SJCRH30 (cell line): Measurements from ENCODE around the gene LAIR2. TPM values are rescaled to one million over a fixed set of nuclear protein-coding genes. Genes with fewer than 3 reads are reported as not detected.
A peak's percentile ranks its signal among the peaks of the same experiment; 100 is the strongest.
"Not testable (repeated sequence)": the region's sequence is repeated elsewhere in the genome, so short reads cannot be mapped to it uniquely, and the experiment has no call there.

Experiments used
- DNase-seq, 2 experiments: peaks; one replicate each; pipeline ENCODE4 v3.0.0-alpha.2; 2015 to 2020
- H3K27ac ChIP-seq: fragments of 250-450 bp; sonication (Bioruptor Pico); 2 replicates; pipeline ENCODE4 v1.5.1; 2020; ENCODE audit warnings: mild to moderate bottlenecking, moderate library complexity
- H3K27me3 ChIP-seq: fragments of 250-450 bp; sonication (Bioruptor Pico); 2 replicates; pipeline ENCODE4 v1.5.1; 2020; ENCODE audit warnings: mild to moderate bottlenecking, moderate library complexity
- H3K36me3 ChIP-seq: fragments of 250-450 bp; sonication (Bioruptor Pico); 2 replicates; pipeline ENCODE4 v1.5.1; 2020; ENCODE audit warnings: mild to moderate bottlenecking, moderate library complexity
- H3K4me1 ChIP-seq: fragments of 250-450 bp; sonication (Bioruptor Pico); 2 replicates; pipeline ENCODE4 v1.5.1; 2020; ENCODE audit warnings: mild to moderate bottlenecking, moderate library complexity
- H3K4me3 ChIP-seq: fragments of 250-450 bp; sonication (Bioruptor Pico); 2 replicates; pipeline ENCODE4 v1.5.1; 2020; ENCODE audit warnings: mild to moderate bottlenecking, moderate library complexity
- H3K9me3 ChIP-seq: fragments of 250-450 bp; sonication (Bioruptor Pico); replicated peaks from 2 replicates; pipeline ENCODE4 v1.5.1; 2020; ENCODE audit warnings: mild to moderate bottlenecking, moderate library complexity
- total RNA-seq: library from RNA; depleted of rRNA; stranded (reverse); fragments of >200 nt; shearing (Covaris generic); gene quantifications from 2 replicates; pipeline ENCODE4 v1.2.3, GENCODE V29; 2014

The LAIR2 gene
- total RNA-seq, 1 experiment from 2014 or later, result not detected

DNA sequence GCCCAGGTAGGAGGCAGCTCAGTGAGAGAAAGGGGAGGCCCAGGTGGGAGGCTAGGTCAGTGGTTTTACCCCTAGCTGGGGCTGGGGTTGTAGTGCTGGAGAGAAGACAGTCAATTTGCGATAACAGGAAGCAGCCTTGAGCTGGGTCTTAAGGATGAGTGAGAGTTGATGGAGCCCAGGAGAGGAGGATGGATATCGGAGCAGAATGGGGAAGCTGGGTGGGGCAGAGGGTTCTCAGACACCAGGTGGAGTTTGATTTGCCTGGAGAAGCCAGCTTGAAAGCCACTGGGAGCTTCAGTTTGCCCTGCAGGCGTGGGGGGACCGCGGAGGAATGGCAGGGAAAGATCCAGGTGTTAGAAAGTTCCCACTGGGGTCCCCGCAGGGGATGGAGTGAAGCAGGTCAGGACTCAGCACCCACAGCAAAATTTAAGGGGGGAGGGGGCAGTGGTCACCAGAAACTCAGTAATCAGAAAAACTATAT lies 28.7 kb upstream of the LAIR2 start:
- H3K27me3 ChIP-seq, result peaks cover 7% of the 10 kb centered on the region
- H3K4me1 ChIP-seq, result no peaks in the 10 kb centered on the region; the same call in 1 of the 2 replicates
- H3K4me3 ChIP-seq, result no peak overlapping the region
- no peaks in the 10 kb centered on the region for H3K36me3 ChIP-seq
- H3K27ac ChIP-seq, result no peak overlapping the region
- DNase-seq, result no peak
- H3K9me3 ChIP-seq, result no peaks in the 10 kb centered on the region

DNA sequence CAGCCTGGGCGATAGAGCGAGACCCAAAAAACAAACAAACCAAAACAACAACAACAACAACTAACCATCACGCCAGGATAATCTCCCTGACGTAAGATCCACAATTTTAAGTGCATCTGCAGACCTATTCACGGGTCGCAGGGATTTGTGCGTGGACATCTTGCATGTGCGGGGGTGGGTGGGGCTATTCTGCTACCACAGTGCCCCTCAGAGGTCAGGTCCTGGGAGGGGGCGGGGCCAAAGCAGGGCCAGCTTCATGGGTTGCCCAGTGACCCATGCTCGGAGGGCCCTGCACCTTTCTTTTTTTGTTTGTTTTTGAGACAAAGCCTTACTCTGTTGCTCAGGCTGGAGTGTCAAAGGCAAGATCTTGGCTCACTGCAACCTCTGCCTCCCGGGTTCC lies 26.9 kb upstream of the LAIR2 start:
- Histone ChIP-seq H3K4me1 (no peaks in the 10 kb centered on the region), H3K4me3 (no peak overlapping the region), H3K36me3 (no peaks in the 10 kb centered on the region), H3K9me3 (no peaks in the 10 kb centered on the region), H3K27me3 (0 out of 2 replicates have a peak, but pooled peaks cover 3% of the 10 kb centered on the region), H3K27ac (no peak overlapping the region)
- no peak for DNase-seq

DNA sequence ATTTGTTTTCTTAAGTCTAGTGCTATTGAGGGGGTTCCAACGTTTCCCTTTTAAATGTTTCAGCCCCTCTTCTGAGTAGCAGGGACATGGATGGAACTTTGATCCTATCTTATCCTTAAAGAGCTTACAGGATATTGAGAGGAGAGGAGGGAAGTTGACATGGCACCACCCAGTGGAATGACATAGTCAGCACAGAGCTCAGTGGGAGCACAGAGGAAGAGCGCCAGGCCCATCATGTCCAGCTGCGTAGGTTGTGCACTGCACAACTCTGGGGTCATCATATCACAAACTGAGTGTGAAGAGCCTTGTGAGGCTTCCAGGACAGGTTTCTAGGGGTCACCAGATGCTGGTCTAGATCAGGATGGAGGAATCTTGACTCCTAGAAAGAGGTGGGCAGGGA lies 25.0 kb upstream of the LAIR2 start:
- H3K4me1 ChIP-seq, result peaks cover 4% of the 10 kb centered on the region; the same call in 1 of the 2 replicates
- no peaks in the 10 kb centered on the region for H3K36me3 ChIP-seq
- H3K4me3 ChIP-seq, result no peak overlapping the region
- DNase-seq, result no peak
- H3K9me3 ChIP-seq, result no peaks in the 10 kb centered on the region
- H3K27ac ChIP-seq, result no peak overlapping the region
- H3K27me3 ChIP-seq, result 0 out of 2 replicates have a peak, but pooled peaks cover 3% of the 10 kb centered on the region

DNA sequence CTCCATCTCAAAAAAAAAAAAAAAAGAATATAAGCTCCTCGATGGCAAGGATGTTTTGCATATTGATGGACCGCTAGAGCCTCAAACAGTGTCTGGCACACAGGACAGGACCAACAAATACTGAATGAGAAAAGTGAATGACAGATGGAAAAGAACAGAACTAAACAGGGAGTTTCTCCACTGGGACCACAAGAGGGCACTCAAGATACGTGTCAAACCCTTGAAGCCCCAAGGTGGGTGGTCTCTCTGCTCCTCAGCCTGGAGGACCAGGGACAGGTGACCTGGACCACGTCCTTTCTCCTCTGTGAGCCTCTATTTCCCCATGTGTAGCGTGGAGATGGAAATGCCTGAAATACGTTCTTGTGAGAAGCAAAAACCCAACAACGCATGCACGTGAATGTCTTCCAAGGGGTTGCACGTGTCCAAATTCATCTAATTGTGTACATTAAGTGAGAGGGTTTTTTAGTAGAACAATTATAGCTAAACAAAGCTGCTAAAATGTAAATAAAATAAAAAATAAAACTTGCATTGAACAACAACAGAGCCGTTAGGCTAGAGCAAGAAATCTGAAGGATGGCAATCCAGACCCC lies 23.9 kb upstream of the LAIR2 start:
- Histone ChIP-seq H3K27ac (no peak overlapping the region), H3K4me3 (no peak overlapping the region), H3K36me3 (no peaks in the 10 kb centered on the region), H3K27me3 (0 out of 2 replicates have a peak, but pooled peaks cover 3% of the 10 kb centered on the region), H3K9me3 (no peaks in the 10 kb centered on the region), H3K4me1 (peaks cover 4% of the 10 kb centered on the region; the same call in 1 of the 2 replicates)
- peak; percentile 64 to 80 for DNase-seq

DNA sequence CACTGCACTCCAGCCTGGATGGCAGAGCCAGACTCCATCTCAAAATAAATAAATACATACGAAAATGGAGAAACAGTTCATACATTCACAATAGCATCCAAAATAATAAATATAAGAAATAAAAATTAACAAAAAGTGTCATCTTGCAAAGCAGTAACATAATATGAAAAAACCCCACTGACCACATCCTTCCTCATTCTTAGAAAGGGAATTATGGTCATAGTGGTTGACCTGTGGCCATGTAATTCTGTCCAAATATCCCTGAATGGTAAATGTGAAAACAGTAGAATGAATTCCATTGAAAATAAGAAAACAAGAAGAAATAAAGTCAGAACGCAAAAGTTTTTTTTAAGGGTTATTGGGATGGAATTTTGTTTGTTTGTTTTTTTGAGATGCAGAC lies 22.6 kb upstream of the LAIR2 start:
- Histone ChIP-seq H3K9me3 (no peaks in the 10 kb centered on the region), H3K4me1 (peaks cover 4% of the 10 kb centered on the region; the same call in 1 of the 2 replicates), H3K4me3 (no peak overlapping the region), H3K27me3 (0 out of 2 replicates have a peak, but pooled peaks cover 3% of the 10 kb centered on the region), H3K36me3 (no peaks in the 10 kb centered on the region), H3K27ac (no peak overlapping the region)
- no peak for DNase-seq

DNA sequence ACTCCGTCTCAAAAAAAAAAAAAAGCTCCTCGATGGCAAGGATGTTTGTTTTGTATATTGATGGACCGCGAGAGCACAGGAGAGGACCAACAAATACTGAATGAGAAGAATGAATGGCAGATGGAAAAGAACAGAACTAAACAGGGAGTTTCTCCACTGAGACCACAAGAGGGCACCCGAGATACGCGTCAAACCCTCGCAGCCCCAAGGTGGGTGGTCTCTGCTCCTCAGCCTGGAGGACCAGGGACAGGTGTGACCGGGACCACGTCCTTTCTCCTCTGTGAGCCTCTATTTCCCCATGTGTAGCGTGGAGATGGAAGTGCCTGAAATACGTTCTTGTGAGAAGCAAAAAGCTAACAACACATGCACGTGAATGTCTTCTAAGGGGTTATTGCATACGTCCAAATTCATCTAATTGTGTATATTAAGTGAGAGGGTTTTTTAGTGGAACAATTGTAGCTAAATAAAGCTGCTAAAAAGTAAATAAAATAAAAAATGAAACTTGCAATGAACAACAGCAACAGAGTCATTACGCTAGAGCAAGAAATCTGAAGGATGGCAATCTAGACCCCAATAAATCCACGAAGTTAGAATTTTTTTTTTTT lies 21.2 kb upstream of the LAIR2 start:
- DNase-seq, result peak; percentile 72 to 88
- H3K27me3 ChIP-seq, result 0 out of 2 replicates have a peak, but pooled peaks cover 3% of the 10 kb centered on the region
- no peak overlapping the region for H3K27ac ChIP-seq
- peaks cover 4% of the 10 kb centered on the region; the same call in 1 of the 2 replicates for H3K4me1 ChIP-seq
- no peak overlapping the region for H3K4me3 ChIP-seq
- no peaks in the 10 kb centered on the region for H3K9me3 ChIP-seq
- no peaks in the 10 kb centered on the region for H3K36me3 ChIP-seq

DNA sequence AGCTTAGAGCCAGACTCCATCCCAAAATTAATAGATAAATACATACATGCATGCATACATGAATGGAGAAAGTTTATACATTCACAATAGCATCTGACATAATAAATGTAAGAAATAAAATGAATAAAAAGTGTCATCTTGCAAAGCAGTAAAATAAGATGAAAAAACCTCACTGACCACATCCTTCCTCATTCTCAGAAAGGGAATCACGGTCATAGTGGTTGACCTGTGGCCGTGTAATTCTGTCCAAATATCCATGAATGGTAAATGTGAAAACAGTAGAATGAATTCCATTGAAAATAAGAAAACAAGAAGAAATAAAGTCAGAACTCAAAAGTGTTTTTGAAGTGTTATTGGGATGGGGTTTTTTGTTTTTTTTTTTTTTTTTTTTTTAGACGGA lies 19.7 kb upstream of the LAIR2 start:
- DNase-seq, result no peak
- H3K36me3 ChIP-seq, result no peaks in the 10 kb centered on the region
- no peak overlapping the region for H3K4me3 ChIP-seq
- no peak overlapping the region for H3K27ac ChIP-seq
- H3K9me3 ChIP-seq, result no peaks in the 10 kb centered on the region
- 0 out of 2 replicates have a peak, but pooled peaks cover 3% of the 10 kb centered on the region for H3K27me3 ChIP-seq
- H3K4me1 ChIP-seq, result peaks cover 4% of the 10 kb centered on the region; the same call in 1 of the 2 replicates

DNA sequence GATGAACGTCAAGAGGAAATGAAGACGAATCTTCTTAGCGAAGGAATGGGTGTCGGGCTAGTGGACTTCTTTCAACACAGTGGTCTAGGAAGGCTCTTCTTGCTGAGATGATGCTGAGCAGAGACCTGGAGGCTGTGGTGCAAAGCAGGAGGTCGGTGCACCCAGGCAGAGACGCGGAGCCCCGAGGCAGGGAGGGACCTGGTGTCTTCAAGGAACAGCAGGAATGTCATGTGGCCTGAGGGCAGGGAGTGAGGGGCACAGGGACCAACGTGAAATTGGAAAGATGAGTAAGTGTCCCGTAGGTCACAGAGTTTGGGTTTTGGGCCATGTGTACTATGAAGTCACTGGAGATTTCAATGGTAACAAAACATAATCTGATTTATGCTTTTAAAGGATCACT lies 18.2 kb upstream of the LAIR2 start:
- 0 out of 2 replicates have a peak, but pooled peaks cover 3% of the 10 kb centered on the region for H3K27me3 ChIP-seq
- peaks cover 4% of the 10 kb centered on the region; the same call in 1 of the 2 replicates for H3K4me1 ChIP-seq

DNA sequence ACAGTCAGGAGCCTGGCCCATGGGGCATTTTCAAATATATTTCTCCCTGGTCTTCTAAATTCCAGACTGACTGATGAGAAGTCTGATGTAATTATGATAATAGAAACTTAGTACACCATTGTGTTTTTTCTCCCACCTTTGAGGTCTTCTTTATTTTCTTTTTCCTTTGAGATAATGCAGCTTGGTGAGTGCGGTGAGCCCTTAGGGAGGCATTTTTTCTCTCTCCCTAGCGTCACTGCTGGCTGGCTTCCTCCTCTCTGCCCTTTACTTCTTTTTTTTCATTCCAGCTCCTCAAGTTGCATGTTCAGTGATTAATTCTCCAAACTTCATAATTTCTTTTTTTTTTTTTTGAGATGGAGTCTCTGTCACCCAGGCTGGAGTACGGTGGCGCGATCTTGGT lies 16.8 kb upstream of the LAIR2 start:
- no peaks in the 10 kb centered on the region for H3K27me3 ChIP-seq
- H3K36me3 ChIP-seq, result no peaks in the 10 kb centered on the region
- H3K4me3 ChIP-seq, result no peak overlapping the region
- no peak for DNase-seq
- peaks cover 4% of the 10 kb centered on the region; the same call in 1 of the 2 replicates for H3K4me1 ChIP-seq
- no peak overlapping the region for H3K27ac ChIP-seq
- no peaks in the 10 kb centered on the region for H3K9me3 ChIP-seq

More for the DNA sequence above, 18.2 kb upstream of the LAIR2 start:
- H3K27ac ChIP-seq, result no peak overlapping the region
- H3K4me3 ChIP-seq, result no peak overlapping the region
- no peaks in the 10 kb centered on the region for H3K9me3 ChIP-seq
- H3K36me3 ChIP-seq, result no peaks in the 10 kb centered on the region
- no peak for DNase-seq

DNA sequence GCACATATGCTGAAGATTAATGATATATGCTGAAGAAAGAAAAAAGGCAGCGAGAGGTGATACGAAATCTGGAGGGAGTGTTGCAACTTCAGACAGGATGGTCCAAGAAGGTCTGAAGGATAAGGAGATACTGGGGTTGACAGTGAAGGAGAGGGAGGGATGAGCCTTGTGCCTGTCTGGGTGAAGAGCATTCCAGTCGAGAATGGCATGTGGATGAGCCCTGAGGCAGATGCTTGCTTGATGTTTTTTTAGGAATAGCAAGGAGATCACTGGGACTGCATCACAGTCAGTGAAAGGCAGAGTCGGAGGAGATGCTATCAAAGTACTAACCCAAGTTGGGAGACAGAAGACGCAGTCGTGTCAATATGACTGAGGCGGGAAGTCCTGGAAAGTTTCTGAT lies 13.3 kb upstream of the LAIR2 start:
- no peaks in the 10 kb centered on the region for H3K36me3 ChIP-seq
- no peak for DNase-seq
- no peak overlapping the region for H3K27ac ChIP-seq
- H3K4me3 ChIP-seq, result no peak overlapping the region
- H3K4me1 ChIP-seq, result no peaks in the 10 kb centered on the region
- no peaks in the 10 kb centered on the region for H3K9me3 ChIP-seq
- H3K27me3 ChIP-seq, result no peaks in the 10 kb centered on the region

DNA sequence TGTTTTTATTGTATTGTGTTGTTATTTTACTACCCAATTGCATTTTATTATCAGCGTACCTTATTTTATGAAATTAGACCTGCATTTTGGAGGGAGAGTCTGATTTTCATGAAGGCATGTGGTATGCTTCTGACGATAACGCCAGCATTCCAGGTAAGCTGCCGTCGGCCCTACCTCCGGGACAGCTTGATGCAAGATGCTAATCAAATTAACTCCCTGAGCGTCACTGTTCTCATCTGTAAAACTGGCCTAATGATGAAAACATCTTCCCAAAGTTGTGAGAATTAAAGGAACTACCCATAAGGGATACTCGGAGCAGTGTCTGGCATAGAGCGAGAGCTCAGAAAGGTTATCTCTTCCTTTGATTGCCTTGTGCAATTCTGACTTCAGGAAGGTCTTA lies 12.9 kb upstream of the LAIR2 start:
- H3K4me3 ChIP-seq, result no peak overlapping the region
- no peak for DNase-seq
- no peaks in the 10 kb centered on the region for H3K9me3 ChIP-seq
- no peaks in the 10 kb centered on the region for H3K27me3 ChIP-seq
- H3K27ac ChIP-seq, result no peak overlapping the region
- no peaks in the 10 kb centered on the region for H3K4me1 ChIP-seq
- H3K36me3 ChIP-seq, result no peaks in the 10 kb centered on the region

DNA sequence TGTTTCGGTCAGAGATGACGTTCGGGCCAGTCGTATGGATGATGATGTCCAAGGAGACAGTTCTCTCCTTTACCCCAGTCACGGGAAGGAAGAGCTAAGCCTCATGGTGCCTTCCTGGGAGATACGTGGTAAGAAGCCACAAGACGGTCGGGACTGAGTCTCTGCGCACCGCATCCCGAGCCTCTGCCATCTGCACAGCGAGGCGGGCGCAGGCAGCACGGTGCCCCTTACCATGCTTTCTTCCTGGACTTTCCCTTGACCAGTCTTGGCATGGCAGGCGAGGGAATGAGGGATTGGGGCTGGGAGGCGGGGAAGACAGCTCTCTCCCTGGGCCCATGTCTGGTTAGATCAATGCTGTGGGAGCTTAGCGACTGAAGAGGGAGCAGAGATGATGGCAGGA lies 10.1 kb upstream of the LAIR2 start:
- no peak for DNase-seq
- Histone ChIP-seq H3K27ac (no peak overlapping the region), H3K36me3 (no peaks in the 10 kb centered on the region), H3K4me3 (no peak overlapping the region), H3K4me1 (no peaks in the 10 kb centered on the region), H3K9me3 (no peaks in the 10 kb centered on the region), H3K27me3 (no peaks in the 10 kb centered on the region)

DNA sequence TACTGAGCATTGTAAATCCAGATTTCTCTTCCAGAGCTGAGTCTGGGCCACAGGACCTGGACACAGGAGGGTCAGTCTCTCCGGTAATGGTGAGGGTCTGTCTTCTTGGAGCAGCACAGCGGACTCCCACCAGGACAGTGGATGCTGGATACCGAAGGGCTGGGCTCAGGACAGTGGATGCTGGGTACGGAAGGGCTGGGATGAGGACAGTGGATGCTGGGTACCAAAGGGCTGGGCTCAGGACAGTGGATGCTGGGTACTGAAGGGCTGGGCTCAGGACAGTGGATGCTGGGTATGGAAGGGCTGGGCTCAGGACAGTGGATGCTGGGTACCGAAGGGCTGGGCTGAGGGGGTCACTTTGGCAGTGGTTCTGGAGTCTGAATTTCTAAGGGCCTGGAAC lies 9.6 kb upstream of the LAIR2 start:
- H3K4me1 ChIP-seq, H3K4me3 ChIP-seq, H3K27me3 ChIP-seq, H3K36me3 ChIP-seq, H3K9me3 ChIP-seq, H3K27ac ChIP-seq, DNase-seq: not testable (repeated sequence)

DNA sequence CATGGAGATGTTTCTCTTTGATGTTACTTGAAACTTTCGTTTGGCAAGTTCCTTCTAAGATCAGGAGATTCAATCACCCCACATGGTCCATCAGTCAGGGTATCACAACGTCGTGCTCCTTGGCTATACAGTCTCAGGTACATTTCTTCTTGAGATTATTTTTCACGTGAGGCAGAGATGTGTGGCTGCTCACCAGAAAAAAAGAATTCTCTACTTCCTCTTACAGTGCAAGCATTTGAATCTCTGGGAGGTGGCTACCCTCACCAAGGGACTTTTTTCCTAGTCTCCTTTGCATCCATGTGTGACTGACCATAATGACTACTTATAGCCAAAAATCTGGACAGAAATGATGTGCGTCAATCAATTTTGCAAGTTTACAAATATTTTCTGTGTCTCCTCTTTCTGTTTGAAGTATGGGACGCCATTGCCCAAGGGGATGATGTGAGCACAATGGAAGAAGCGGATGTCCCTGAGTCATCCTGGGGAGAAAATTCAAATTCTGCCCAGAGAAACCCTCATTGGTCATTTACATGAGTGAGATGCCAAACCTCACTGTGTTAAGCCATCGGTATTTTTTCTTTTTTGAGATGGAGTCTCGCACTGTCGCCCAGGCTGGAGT lies 8.6 kb upstream of the LAIR2 start:
- H3K27me3 ChIP-seq, result no peaks in the 10 kb centered on the region
- H3K27ac ChIP-seq, result no peak overlapping the region
- H3K9me3 ChIP-seq, result no peaks in the 10 kb centered on the region
- H3K36me3 ChIP-seq, result no peaks in the 10 kb centered on the region
- H3K4me1 ChIP-seq, result no peaks in the 10 kb centered on the region
- no peak for DNase-seq
- H3K4me3 ChIP-seq, result no peak overlapping the region

DNA sequence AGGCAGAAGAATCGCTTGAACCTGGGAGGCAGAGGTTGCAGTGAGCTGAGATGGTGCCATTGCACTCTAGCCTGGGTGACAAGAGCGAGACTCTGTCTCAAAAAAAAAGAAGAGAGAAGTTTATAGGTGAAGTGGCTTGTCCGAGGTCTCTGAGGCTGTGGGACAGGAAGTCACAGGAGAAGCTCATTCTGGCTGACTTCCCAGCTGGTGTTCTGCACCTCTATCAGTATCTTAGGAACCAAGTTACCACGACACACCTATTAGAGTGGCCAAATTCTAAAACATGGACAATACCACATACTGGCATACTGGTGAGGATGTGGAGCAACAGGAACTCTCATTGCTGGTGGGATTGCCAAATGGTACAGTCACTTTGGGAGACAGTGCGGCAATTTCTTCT lies 7.3 kb upstream of the LAIR2 start:
- not testable (repeated sequence) for DNase-seq, H3K4me1 ChIP-seq, H3K36me3 ChIP-seq, H3K27me3 ChIP-seq, H3K9me3 ChIP-seq, H3K4me3 ChIP-seq, H3K27ac ChIP-seq
